ENCODE results near the gene LHFPL2. TPM values are rescaled to one million over a fixed set of nuclear protein-coding genes. Genes with fewer than 3 reads are reported as not detected.

LHFPL2 gene
- total and polyA plus RNA-seq, 12 donors, result 2.4 to 14.9 (median 5.1) TPM

GRCh38 chr5:78604689-78605285 lies 43.8 kb downstream of the LHFPL2 start:
- H3K4me1 ChIP-seq, result peaks cover 0 to 28% (median 11%) of the 10 kb centered on the region in 9 donors

GRCh38 chr5:78603636-78604175 lies 44.9 kb downstream of the LHFPL2 start:
- Histone ChIP-seq H3K9me3 (no peaks in the 10 kb centered on the region), H3K27me3 (no peaks in the 10 kb centered on the region), H3K36me3 (peaks cover 0 to 15% (median 0%) of the 10 kb centered on the region in 9 donors), H3K4me1 (peaks cover 0 to 29% (median 11%) of the 10 kb centered on the region in 9 donors), H3K27ac (no peak overlapping the region), H3K4me3 (no peak overlapping the region)
- ATAC-seq (peak in 1 of 8 donors; percentile 42), DNase-seq (no peak)
- TF ChIP-seq, protein P1, sequence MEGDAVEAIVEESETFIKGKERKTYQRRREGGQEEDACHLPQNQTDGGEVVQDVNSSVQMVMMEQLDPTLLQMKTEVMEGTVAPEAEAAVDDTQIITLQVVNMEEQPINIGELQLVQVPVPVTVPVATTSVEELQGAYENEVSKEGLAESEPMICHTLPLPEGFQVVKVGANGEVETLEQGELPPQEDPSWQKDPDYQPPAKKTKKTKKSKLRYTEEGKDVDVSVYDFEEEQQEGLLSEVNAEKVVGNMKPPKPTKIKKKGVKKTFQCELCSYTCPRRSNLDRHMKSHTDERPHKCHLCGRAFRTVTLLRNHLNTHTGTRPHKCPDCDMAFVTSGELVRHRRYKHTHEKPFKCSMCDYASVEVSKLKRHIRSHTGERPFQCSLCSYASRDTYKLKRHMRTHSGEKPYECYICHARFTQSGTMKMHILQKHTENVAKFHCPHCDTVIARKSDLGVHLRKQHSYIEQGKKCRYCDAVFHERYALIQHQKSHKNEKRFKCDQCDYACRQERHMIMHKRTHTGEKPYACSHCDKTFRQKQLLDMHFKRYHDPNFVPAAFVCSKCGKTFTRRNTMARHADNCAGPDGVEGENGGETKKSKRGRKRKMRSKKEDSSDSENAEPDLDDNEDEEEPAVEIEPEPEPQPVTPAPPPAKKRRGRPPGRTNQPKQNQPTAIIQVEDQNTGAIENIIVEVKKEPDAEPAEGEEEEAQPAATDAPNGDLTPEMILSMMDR (IDR thresholded peaks at IDR 0.05), result no peak
- WGBS, 2 donors, result 94 to 100% methylated on average over 1 of the region's 1 CpG
- intact Hi-C loops (cut with DNase I), result loop anchor here in 1 of 10 donors (10.0 kb wide), 1 partner anchor 91 kb away; no protein-coding TSS in a partner anchor

More at GRCh38 chr5:78604689-78605285, 43.8 kb downstream of the LHFPL2 start:
- no peaks in the 10 kb centered on the region for H3K9me3 ChIP-seq
- 91 to 93% methylated on average over 4 of the region's 4 CpGs for WGBS, 2 donors
- H3K27me3 ChIP-seq, result no peaks in the 10 kb centered on the region
- H3K36me3 ChIP-seq, result peaks cover 0 to 20% (median 0%) of the 10 kb centered on the region in 9 donors
- TF ChIP-seq, protein P1 (IDR thresholded peaks at IDR 0.05), result no peak
- peak overlapping the region in 1 of 10 donors; percentile 1 for H3K27ac ChIP-seq
- no peak for ATAC-seq
- intact Hi-C loops (cut with DNase I), result loop anchor here in 1 of 10 donors (10.0 kb wide), 1 partner anchor 90 kb away; no protein-coding TSS in a partner anchor
- H3K4me3 ChIP-seq, result no peak overlapping the region
- DNase-seq, result no peak

DNA sequence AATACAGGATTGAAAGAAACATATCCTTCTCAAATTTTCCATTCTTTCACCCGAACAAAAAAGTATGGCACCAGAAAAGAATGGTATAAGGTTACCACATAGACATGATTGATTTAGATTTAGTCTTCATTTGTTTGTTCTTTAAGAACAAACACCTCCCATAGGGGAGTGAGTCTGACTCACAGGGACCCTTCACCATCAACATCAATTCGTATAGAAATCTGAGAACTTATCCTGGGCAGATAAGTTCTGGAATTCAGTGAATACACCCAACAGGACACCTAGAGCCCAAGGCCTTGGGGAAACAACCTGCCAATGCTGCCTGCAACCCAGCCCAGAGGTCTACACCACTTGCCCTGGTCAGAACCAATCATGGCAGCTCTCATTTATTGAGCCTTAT lies 46.2 kb downstream of the LHFPL2 start:
- H3K36me3 ChIP-seq, result peaks cover 0 to 13% (median 0%) of the 10 kb centered on the region in 9 donors
- DNase-seq (no peak), ATAC-seq (no peak)
- intact Hi-C loops (cut with DNase I), result loop anchor here in 1 of 10 donors (10.0 kb wide), 1 partner anchor 92 kb away; no protein-coding TSS in a partner anchor
- H3K4me3 ChIP-seq, result no peak overlapping the region
- TF ChIP-seq, protein P1 (IDR thresholded peaks at IDR 0.05), result no peak
- H3K27ac ChIP-seq, result peak overlapping the region in 1 of 10 donors; percentile 48
- peaks cover 0 to 42% (median 17%) of the 10 kb centered on the region in 9 donors for H3K4me1 ChIP-seq
- H3K9me3 ChIP-seq, result no peaks in the 10 kb centered on the region
- WGBS, 2 donors, result 85 to 91% methylated on average over 2 of the region's 2 CpGs
- H3K27me3 ChIP-seq, result no peaks in the 10 kb centered on the region

DNA sequence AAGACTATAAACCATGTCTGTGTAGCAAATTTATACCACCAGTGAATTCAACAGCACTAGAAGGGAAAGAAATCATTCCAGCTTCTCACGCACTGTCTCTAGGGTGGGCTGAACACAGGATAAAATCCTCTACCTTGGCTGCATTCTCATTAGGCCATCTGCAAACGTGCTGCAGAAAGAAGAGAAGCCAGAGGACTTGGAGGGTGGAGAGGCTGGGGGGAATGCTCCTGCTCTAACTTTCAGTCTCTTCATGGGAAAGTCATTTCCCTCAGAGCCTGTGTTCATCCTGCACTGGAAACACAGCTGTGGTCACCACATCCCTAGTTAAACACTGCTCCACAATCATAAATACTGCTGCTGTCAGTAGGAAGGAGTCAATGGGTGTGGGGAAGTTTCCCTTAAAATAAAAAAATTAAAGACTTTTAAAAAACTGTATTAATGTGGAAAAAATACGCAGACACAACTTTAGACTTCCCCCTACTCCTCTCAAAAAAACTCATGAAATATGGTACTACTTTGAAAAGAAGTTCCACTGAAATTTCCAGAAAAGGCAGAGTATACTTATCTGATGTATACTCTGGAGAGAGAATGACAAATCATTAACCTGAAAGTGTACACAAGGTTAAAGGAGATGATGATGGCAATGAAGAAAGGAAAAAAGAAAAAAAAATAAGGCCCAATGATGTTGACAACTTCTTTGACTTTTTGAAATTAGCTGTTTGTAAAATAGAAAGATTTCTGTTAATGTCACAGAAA lies 46.8 kb downstream of the LHFPL2 start:
- TF ChIP-seq, protein P1 (IDR thresholded peaks at IDR 0.05), result no peak
- intact Hi-C loops (cut with DNase I), result loop anchor here in 1 of 10 donors (10.0 kb wide), 1 partner anchor 93 kb away; no protein-coding TSS in a partner anchor
- peak overlapping the region in 5 of 10 donors; percentile 2 to 48 (median 36) for H3K27ac ChIP-seq
- H3K4me1 ChIP-seq, result peaks cover 0 to 49% (median 23%) of the 10 kb centered on the region in 9 donors
- no peaks in the 10 kb centered on the region for H3K9me3 ChIP-seq
- H3K27me3 ChIP-seq, result no peaks in the 10 kb centered on the region
- peaks cover 0 to 8% (median 0%) of the 10 kb centered on the region in 9 donors for H3K36me3 ChIP-seq
- no peak overlapping the region for H3K4me3 ChIP-seq
- peak in 6 of 8 donors; percentile 22 to 59 (median 40) for ATAC-seq
- DNase-seq, result no peak
- WGBS, 2 donors, result 78% methylated on average over 3 of the region's 3 CpGs
